AG04450 (cell line): ENCODE measurements around the gene IL20RB. TPM values are rescaled to one million over a fixed set of nuclear protein-coding genes. Genes with fewer than 3 reads are reported as not detected.

Experiments
- CTCF ChIA-PET: fragments of 300-600, 350-600 bp; formaldehyde crosslinking; extraction: SDS; loops from one replicate; lab custom pipeline; 2022; ENCODE audit warnings: antibody characterized with exemption, inconsistent platforms; lab: Charles Lee
- POLR2A ChIA-PET: fragments of 350-600 bp; formaldehyde crosslinking; extraction: SDS; loops from one replicate; lab custom pipeline; 2021; ENCODE audit warnings: antibody characterized with exemption, inconsistent platforms; lab: Yijun Ruan, JAX
- DNase-seq: peaks from one replicate; pipeline ENCODE4 v3.0.0-alpha.2; 2011; ENCODE audit warnings: low read depth, low spot score
- H3K27ac ChIP-seq: one replicate; pipeline ENCODE4 v1.5.1; 2012; ENCODE audit warnings: low read depth, low read length, control low read depth
- H3K27me3 ChIP-seq: one replicate; pipeline ENCODE4 v1.6.0; 2012; ENCODE audit warnings: low read length; ENCODE audit not compliant: control insufficient read depth, insufficient read depth
- H3K4me3 ChIP-seq: 2 replicates; pipeline ENCODE4 v1.5.1; 2011; ENCODE audit warnings: mild to moderate bottlenecking, low read depth, low read length, control low read depth
- H3K9me3 ChIP-seq: 2 replicates; pipeline ENCODE4 v1.5.1; 2012; ENCODE audit warnings: low read length; ENCODE audit not compliant: control insufficient read depth, insufficient read depth
- polyA plus RNA-seq: library from polyadenylated mRNA; depleted of rRNA; stranded (reverse); fragments of >200 nt; gene quantifications from 2 replicates; pipeline ENCODE4 v1.2.3, GENCODE V29; 2011
- TF ChIP-seq, protein P1 (sequence below): IDR thresholded peaks from 2 replicates; pipeline ENCODE4 v1.5.1; 2011; ENCODE audit warnings: low read depth, low read length, control low read depth, inconsistent platforms

Gene IL20RB
- polyA plus RNA-seq, 1 experiment, result 2.1 TPM

DNA sequence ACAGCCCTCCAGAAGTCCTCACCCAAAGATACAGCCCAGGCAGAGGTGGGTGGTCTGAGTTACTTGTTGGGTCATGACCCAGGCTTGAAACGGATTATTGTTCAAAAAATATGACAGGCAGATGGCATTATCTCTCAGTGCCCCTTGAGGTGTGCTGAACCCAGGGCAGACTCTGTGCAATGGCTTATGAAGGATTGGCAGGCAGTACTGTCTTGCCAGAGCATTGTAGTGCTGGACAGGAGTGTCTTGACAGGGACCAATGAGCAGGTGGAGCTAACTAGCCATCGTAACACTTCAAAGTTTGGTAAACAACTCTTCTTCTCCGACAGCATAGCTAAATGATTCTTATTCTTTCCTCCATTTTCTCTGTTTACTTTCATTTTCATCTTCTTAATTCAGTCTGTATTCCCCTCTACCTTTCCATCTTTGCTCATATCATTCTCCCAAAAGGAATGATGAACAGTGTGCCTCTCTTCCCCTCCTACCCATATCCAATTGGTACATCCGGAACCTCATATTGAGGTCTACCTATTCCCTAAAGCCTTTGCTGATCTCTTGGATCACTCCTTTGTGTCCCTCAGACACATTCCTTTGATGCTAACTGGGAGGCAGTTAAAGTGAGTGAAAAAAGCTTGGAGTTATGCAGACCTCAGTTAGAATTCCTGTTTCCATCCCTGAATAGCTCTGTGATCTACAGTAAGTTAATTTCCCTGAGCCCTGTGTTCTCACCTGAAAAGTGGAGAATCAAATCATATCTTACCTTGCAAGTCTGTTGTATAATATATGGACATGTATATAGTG, 2.6 kb upstream of the IL20RB start:
- TF ChIP-seq, protein P1, sequence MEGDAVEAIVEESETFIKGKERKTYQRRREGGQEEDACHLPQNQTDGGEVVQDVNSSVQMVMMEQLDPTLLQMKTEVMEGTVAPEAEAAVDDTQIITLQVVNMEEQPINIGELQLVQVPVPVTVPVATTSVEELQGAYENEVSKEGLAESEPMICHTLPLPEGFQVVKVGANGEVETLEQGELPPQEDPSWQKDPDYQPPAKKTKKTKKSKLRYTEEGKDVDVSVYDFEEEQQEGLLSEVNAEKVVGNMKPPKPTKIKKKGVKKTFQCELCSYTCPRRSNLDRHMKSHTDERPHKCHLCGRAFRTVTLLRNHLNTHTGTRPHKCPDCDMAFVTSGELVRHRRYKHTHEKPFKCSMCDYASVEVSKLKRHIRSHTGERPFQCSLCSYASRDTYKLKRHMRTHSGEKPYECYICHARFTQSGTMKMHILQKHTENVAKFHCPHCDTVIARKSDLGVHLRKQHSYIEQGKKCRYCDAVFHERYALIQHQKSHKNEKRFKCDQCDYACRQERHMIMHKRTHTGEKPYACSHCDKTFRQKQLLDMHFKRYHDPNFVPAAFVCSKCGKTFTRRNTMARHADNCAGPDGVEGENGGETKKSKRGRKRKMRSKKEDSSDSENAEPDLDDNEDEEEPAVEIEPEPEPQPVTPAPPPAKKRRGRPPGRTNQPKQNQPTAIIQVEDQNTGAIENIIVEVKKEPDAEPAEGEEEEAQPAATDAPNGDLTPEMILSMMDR, result no peak
- no peaks in the 10 kb centered on the region for H3K27me3 ChIP-seq
- H3K9me3 ChIP-seq, result no peaks in the 10 kb centered on the region
- POLR2A ChIA-PET, result interaction anchor here (0.6 to 1.3 kb wide), 4 partner anchors 94 to 759 kb away, joined by 3 to 5 read pairs (median 4); partner anchors contain the start of genes MSL2, NCK1 and STAG1
- CTCF ChIA-PET, result interaction anchor here (0.6 to 5.0 kb wide), 3 partner anchors 59 to 662 kb away, joined by 3 to 21 read pairs (median 7); partner anchors contain the start of gene STAG1
- no peak for DNase-seq
- H3K27ac ChIP-seq, result peak overlapping the region; percentile 68
- no peak overlapping the region for H3K4me3 ChIP-seq

DNA sequence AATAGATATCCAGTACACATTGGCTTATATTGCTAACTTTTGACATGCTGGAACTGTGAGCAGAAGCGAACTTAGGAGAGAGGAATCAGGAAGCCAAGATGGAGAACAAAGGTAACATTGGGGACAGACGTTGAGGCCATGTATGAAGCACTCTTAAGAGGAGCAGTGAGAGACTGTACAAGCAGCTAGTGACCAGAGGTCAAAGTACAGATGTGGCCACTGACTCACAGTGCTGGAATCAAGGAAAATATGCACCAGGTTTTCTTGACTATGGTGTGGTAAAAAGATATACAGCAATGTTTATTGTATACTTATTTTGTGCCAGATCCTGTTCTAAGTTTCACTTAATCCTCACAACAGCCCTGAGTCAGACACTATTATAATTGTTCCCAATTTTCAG, 2.0 kb upstream of the IL20RB start:
- H3K9me3 ChIP-seq, result no peaks in the 10 kb centered on the region
- H3K4me3 ChIP-seq, result no peak overlapping the region
- H3K27ac ChIP-seq, result peak overlapping the region; percentile 68
- H3K27me3 ChIP-seq, result no peaks in the 10 kb centered on the region
- CTCF ChIA-PET, result interaction anchor here (1.1 to 5.0 kb wide), 3 partner anchors 23 to 203 kb away, joined by 3 to 21 read pairs (median 7); partner anchors contain the start of gene STAG1
- POLR2A ChIA-PET, result interaction anchor here (0.6 to 1.3 kb wide), 5 partner anchors 27 to 760 kb away, joined by 3 to 7 read pairs (median 4); partner anchors contain the start of genes MSL2, NCK1 and STAG1
- peak; percentile 81 for DNase-seq
- TF ChIP-seq, protein P1, result no peak

DNA sequence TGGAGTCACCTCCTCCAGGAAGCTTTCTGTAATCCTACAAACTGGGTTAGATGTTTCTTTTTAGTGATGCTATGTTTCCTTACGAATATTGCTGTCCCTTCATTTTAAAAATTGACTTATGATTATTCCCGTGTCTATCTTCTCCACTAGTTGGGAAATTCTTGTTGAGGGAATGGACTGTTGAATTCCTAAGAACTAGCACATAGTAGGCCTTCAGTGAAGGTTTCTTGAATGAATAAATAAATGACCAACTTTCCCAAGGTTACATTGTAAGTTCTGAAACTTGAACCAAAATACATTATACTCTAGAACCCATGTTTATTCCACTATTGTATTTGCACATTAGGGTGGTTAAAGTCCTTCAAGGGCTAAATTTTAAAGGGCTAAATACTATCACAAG, 812 bp upstream of the IL20RB start:
- POLR2A ChIA-PET, result interaction anchor here (0.6 kb wide), 1 partner anchor 83 kb away, joined by 4 read pairs; no protein-coding TSS in a partner anchor
- no peaks in the 10 kb centered on the region for H3K9me3 ChIP-seq
- TF ChIP-seq, protein P1, result no peak
- no peak overlapping the region for H3K27ac ChIP-seq
- H3K4me3 ChIP-seq, result no peak overlapping the region
- CTCF ChIA-PET, result interaction anchor here (0.5 to 5.0 kb wide), 4 partner anchors 21 to 428 kb away, joined by 3 to 21 read pairs (median 6); partner anchors contain the start of gene STAG1
- no peaks in the 10 kb centered on the region for H3K27me3 ChIP-seq
- DNase-seq, result no peak

DNA sequence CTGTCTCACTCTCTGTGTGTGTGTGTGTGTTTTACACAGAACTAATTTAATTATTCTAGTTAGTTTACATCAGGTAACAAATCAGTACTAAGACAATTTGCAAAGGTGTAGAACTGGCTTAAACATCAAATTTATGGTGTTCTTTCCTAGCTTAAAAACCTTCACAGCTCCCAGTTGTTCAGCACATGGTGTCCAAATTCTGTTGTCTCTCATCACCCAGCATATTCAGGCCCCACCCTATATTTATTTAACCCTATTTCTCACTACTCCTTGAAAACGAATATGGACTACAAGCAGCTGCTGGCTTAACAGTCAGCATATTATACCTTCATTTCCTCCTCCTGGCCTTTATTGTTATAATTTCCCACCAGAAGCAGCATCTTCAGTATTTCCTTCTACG, 1.2 kb downstream of the IL20RB start:
- H3K9me3 ChIP-seq, result no peaks in the 10 kb centered on the region
- ChIA-PET CTCF (interaction anchor here (0.7 to 5.0 kb wide), 2 partner anchors 55 to 207 kb away, joined by 4 to 21 read pairs; partner anchors contain the start of gene STAG1), POLR2A (no interaction called here)
- TF ChIP-seq, protein P1, result no peak
- no peak overlapping the region for H3K27ac ChIP-seq
- H3K27me3 ChIP-seq, result no peaks in the 10 kb centered on the region
- H3K4me3 ChIP-seq, result no peak overlapping the region
- DNase-seq, result no peak
